HG02973 (cell line): ENCODE data around the gene RNF41.
"Not testable (repeated sequence)": the region's sequence is repeated elsewhere in the genome, so short reads cannot be mapped to it uniquely, and the experiment has no call there.

Source experiments
- ATAC-seq: cut with Tn5 transposase; IDR thresholded peaks from one replicate; pipeline ENCODE4 v1.9.1; 2021; ENCODE audit warnings: moderate library complexity; ENCODE audit not compliant: unreplicated experiment

Gene RNF41

GRCh38 chr12:56213878-56214277, 7.8 kb downstream of the RNF41 start:
- ATAC-seq = no peak

- no peak for ATAC-seq
These were observed 9.4 kb downstream of the RNF41 start for GRCh38 chr12:56212361-56212760.

GRCh38 chr12:56208006-56208405, 13.7 kb downstream of the RNF41 start:
- no peak for ATAC-seq

GRCh38 chr12:56206452-56207166, 15.1 kb downstream of the RNF41 start:
- ATAC-seq = no peak

GRCh38 chr12:56205445-56205844, 16.3 kb downstream of the RNF41 start:
- no peak for ATAC-seq

- ATAC-seq = no peak
These were observed 17.4 kb downstream of the RNF41 start for GRCh38 chr12:56204275-56204674.

- ATAC-seq = no peak
These were observed 18.9 kb downstream of the RNF41 start for GRCh38 chr12:56202838-56203237.

- ATAC-seq = no peak
These were observed 19.4 kb downstream of the RNF41 start for GRCh38 chr12:56202366-56202765.

- no peak for ATAC-seq
These were observed 22.9 kb downstream of the RNF41 start for GRCh38 chr12:56198836-56199235.

GRCh38 chr12:56197921-56198635, 23.6 kb downstream of the RNF41 start:
- no peak for ATAC-seq

- ATAC-seq = not testable (repeated sequence)
These were observed 24.7 kb downstream of the RNF41 start for GRCh38 chr12:56196818-56197550.

- ATAC-seq = no peak
These were observed 28.6 kb downstream of the RNF41 start for GRCh38 chr12:56193025-56193578.

- ATAC-seq = no peak
These were observed 29.1 kb downstream of the RNF41 start for GRCh38 chr12:56192582-56192981.

- ATAC-seq = no peak
These were observed 31.0 kb downstream of the RNF41 start for GRCh38 chr12:56190695-56191155.

- ATAC-seq = peak; percentile 33
These were observed 31.6 kb downstream of the RNF41 start for GRCh38 chr12:56189918-56190694.

GRCh38 chr12:56189099-56189917, 32.4 kb downstream of the RNF41 start, which contains the start of gene SMARCC2:
Gene SMARCC2 (minus strand): TSS chr12:56189483. CDS start chr12:56189461, 22 bp downstream.
- ATAC-seq = peak; percentile 63

GRCh38 chr12:56188778-56189098, 33.0 kb downstream of the RNF41 start:
- ATAC-seq = peak; percentile 2

GRCh38 chr12:56188131-56188777, 33.5 kb downstream of the RNF41 start:
- ATAC-seq = no peak

GRCh38 chr12:56186957-56187356, 34.8 kb downstream of the RNF41 start:
- no peak for ATAC-seq
